Transverse colon (tissue), 4 donors: ENCODE measurements around the gene CSH2. TPM values are rescaled to one million over a fixed set of nuclear protein-coding genes. Genes with fewer than 3 reads are reported as not detected.
"Not testable (repeated sequence)": the region's sequence is repeated elsewhere in the genome, so short reads cannot be mapped to it uniquely, and the experiment has no call there.

Experiments used
- DNase-seq: peaks from one replicate; pipeline ENCODE4 v3.0.0-alpha.2; 2019
- H3K27ac ChIP-seq, 4 donors: fragments of 200-600 bp; sonication (generic); 2 replicates each; pipeline ENCODE4 v1.5.1; 2016 to 2018; ENCODE audit warnings: inconsistent platforms in 4 of 4
- H3K27me3 ChIP-seq: fragments of 200-600 bp; sonication (generic); 2 replicates; pipeline ENCODE4 v1.5.1; 2017; ENCODE audit warnings: inconsistent platforms
- H3K36me3 ChIP-seq, 4 donors: fragments of 200-600 bp; sonication (generic); 2 replicates each; pipeline ENCODE4 v1.5.1; 2017 to 2019; ENCODE audit warnings: inconsistent platforms in 4 of 4
- H3K4me1 ChIP-seq, 4 donors: fragments of 200-600 bp; sonication (generic); 2 replicates each; pipeline ENCODE4 v1.5.1; 2017 to 2020; ENCODE audit warnings: inconsistent platforms in 4 of 4
- H3K4me3 ChIP-seq, 4 donors: fragments of 200-600 bp; sonication (generic); 1 replicate in 1 of 4; 2 replicates in 3 of 4; pipeline versions ENCODE4 v1.5.1 to v1.6.1; 2017 to 2019; ENCODE audit warnings: inconsistent platforms in 4 of 4
- H3K9me3 ChIP-seq, 2 donors: fragments of 200-600 bp; sonication (generic); 2 replicates each; pipeline ENCODE4 v1.5.1; 2017 to 2019; ENCODE audit warnings: inconsistent platforms in 2 of 2
- EP300 ChIP-seq: sonication (generic); formaldehyde crosslinking; IDR thresholded peaks from one replicate; pipeline ENCODE4 v1.6.1; 2017; ENCODE audit warnings: antibody characterized with exemption, low read depth
- POLR2A ChIP-seq: fragments of 450-650 bp; IDR thresholded peaks from one replicate; pipeline ENCODE4 v1.6.1; 2016; ENCODE audit warnings: antibody characterized with exemption, mild to moderate bottlenecking, moderate library complexity
- POLR2AphosphoS5 ChIP-seq, 3 donors: sonication (generic); formaldehyde crosslinking; IDR thresholded peaks; one replicate each; pipeline ENCODE4 v1.6.1; 2016; ENCODE audit warnings: antibody characterized with exemption in 3 of 3
- whole genome bisulfite sequencing, 2 donors: methylation state at CpG; one replicate each; pipeline ENCODE4 v1.1.5; 2018; ENCODE audit warnings: low coverage in 1 of 2; 5-methylcytosine and 5-hydroxymethylcytosine counted together
- in situ Hi-C, 4 donors: fragments of 200-750 bp; cut with MboI; loops; one replicate each; pipeline versions ENCODE4 v1.15.0 to v1.15.1; 2017; ENCODE audit warnings: low sequenced_read_pairs in 3 of 4, low pct_ligation_motif_present in 1 of 4, low pct_unique_long_range_greater_than_20kb in 1 of 4
- intact Hi-C: fragments of 100-400 bp; cut with DNase I; formaldehyde crosslinking; loops from one replicate; pipeline ENCODE4 v1.15.1; 2023; ENCODE audit warnings: low total_unique reads
- total RNA-seq, 4 donors: library from RNA; depleted of rRNA; stranded (reverse); fragments of >200 nt; gene quantifications; one replicate each; pipeline ENCODE4 v1.1.0, GENCODE V29; 2016
- TF ChIP-seq, protein P1 (sequence below), 5 experiments: fragments of 200-600 bp in 3 of 5; fragments of 450-650 bp in 2 of 5; sonication (generic) in 3 of 5; IDR thresholded peaks; 1 replicate in 2 of 5; 2 replicates in 3 of 5; pipeline ENCODE4 v1.5.1; 2016 to 2017; ENCODE audit warnings: antibody characterized with exemption in 5 of 5, inconsistent platforms in 3 of 5, mild to moderate bottlenecking in 2 of 5, moderate library complexity in 1 of 5

The CSH2 gene
- total RNA-seq, 4 donors from 2014 or later: not detected

DNA sequence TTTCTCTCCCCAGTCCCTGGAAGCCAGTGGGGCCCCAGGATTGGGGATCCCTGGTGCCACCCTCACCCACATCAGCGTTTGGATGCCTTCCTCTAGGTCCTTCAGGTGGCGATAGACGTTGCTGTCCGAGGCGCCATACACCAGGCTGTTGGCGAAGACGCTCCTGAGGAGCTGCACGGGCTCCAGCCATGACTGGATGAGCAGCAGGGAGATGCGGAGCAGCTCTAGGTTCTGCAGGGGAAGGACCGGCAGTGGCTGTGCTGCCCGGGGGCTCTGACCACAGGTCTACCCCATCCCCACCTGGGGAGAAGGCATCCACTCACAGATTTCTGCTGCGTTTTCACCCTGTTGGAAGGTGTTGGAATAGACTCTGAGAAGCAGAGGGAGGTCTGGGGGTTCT lies 7.2 kb upstream of the CSH2 start:
- in situ Hi-C loops (no loop called here), intact Hi-C loops (no loop called here)
- 77% methylated on average over 12 of the region's 12 CpGs; no CpG with 5 or more reads in 1 of the 2 donors for WGBS, 2 donors
- Histone ChIP-seq H3K9me3 (no peaks in the 10 kb centered on the region), H3K27ac (no peak overlapping the region), H3K4me1 (no peaks in the 10 kb centered on the region), H3K4me3 (no peak overlapping the region), H3K27me3 (no peaks in the 10 kb centered on the region), H3K36me3 (no peaks in the 10 kb centered on the region)
- no peak for DNase-seq
- TF ChIP-seq POLR2AphosphoS5 (IDR thresholded peaks at IDR 0.05) (no peak), POLR2A (no peak), EP300 (no peak)
- TF ChIP-seq, protein P1, sequence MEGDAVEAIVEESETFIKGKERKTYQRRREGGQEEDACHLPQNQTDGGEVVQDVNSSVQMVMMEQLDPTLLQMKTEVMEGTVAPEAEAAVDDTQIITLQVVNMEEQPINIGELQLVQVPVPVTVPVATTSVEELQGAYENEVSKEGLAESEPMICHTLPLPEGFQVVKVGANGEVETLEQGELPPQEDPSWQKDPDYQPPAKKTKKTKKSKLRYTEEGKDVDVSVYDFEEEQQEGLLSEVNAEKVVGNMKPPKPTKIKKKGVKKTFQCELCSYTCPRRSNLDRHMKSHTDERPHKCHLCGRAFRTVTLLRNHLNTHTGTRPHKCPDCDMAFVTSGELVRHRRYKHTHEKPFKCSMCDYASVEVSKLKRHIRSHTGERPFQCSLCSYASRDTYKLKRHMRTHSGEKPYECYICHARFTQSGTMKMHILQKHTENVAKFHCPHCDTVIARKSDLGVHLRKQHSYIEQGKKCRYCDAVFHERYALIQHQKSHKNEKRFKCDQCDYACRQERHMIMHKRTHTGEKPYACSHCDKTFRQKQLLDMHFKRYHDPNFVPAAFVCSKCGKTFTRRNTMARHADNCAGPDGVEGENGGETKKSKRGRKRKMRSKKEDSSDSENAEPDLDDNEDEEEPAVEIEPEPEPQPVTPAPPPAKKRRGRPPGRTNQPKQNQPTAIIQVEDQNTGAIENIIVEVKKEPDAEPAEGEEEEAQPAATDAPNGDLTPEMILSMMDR (IDR thresholded peaks at IDR 0.05): no peak

DNA sequence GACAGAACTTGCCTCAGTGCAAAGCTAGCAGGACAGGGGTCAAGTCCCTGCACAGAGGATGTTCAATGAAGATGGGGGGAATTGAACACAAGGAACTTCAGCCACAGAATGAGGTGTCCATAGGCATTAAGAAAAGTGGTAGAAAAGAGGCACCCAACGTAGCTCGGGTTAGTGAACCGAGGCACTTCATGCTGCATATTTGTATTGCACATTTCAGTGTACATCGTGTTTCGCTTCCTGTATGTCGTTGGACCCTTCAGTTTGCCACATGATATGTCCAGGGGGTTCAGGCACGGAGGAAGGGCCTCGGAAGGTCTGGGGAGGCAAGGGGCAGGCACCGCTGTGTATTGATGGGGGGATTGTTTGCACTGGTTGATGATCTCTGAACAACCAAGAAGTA lies 4.9 kb upstream of the CSH2 start:
- in situ Hi-C loops, H3K9me3 ChIP-seq, H3K4me3 ChIP-seq, DNase-seq, H3K4me1 ChIP-seq, intact Hi-C loops, H3K27ac ChIP-seq, H3K36me3 ChIP-seq, H3K27me3 ChIP-seq: not testable (repeated sequence)
- WGBS, 2 donors: 77 to 84% methylated on average over 4 to 9 of the region's 9 CpGs

DNA sequence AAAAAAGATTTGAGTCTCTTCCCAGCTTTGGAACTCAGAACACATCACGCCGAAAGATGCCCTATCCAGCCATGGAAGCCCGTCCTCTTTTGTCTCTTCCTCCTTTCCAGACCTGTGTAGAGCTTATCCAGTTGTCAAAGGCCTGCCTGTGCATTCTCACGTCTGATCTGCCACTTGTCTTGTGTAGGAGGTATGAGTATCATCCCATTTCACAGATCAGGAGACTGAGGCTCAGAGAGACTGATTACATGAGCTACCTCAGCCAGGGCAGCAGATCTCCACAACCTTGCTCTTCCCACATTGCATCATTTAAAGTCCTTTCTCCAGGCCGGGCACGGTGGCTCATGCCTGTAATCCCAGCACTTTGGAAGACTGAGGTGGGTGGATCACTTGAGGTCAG lies 1.2 kb upstream of the CSH2 start:
- H3K27ac ChIP-seq, H3K4me3 ChIP-seq, H3K36me3 ChIP-seq, intact Hi-C loops, H3K9me3 ChIP-seq, in situ Hi-C loops, H3K4me1 ChIP-seq, DNase-seq, H3K27me3 ChIP-seq: not testable (repeated sequence)
- WGBS, 2 donors: 72 to 100% methylated on average over 3 to 6 of the region's 6 CpGs

DNA sequence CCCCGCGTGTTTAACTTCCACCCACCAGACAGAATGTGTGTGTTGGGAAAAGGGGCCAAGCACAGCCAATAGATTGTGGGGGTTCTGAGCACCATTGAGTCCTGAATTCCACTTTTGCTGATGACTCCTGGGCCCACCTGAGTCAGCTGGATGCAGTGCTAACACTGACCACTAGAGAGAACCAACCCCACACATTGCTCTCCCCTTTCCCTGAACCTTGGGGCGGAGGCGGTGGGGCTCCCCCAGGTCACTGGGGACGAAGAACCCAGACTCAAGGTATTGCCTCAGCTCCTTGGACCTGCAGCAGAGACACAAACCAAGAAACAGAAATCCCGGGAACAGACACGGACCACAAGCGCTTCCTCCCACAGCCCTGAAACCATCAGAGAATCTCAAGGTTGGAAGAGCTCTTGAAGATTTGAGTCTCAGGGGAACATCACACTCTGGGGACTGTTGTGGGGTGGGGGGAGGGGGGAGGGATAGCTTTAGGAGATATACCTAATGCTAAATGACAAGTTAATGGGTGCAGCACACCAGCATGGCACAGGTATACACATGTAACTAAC lies 667 bp upstream of the CSH2 start:
- H3K9me3 ChIP-seq, H3K27ac ChIP-seq, H3K27me3 ChIP-seq, DNase-seq, in situ Hi-C loops, H3K36me3 ChIP-seq, H3K4me3 ChIP-seq, H3K4me1 ChIP-seq, intact Hi-C loops: not testable (repeated sequence)
- 68% methylated on average over 4 of the region's 8 CpGs; no CpG with 5 or more reads in 1 of the 2 donors for WGBS, 2 donors

DNA sequence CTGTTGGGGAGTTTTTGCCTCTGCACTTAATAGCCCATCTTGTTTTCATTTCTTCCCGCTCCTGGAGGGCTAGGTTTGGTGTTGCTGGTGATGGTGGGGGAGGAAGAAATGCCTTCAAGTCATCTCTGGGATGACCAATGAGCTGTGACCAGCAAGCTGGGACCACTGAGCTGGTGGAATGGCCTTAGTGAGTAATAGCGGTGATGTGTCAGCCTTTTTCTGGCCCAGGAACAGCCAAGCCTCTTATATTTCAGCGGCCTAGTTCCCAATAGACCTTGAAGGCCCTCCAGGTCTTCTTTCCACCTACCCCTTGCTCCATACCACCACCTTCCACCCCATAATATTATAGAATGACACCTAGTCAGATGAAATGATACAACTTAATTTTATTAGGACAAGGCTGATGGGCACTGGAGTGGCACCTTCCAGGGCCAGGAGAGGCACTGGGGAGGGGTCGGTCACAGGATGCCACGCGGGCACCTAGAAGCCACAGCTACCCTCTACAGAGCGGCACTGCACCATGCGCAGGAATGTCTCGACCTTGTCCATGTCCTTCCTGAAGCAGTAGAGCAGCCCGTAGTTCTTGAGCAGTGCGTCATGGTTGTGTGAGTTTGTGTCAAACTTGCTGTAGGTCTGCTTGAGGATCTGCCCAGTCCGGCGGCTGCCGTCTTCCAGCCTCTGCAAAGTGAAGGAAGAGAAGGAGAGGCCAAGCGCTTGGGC lies 1.7 kb downstream of the CSH2 start:
- H3K4me3 ChIP-seq, in situ Hi-C loops, intact Hi-C loops, H3K27ac ChIP-seq, DNase-seq, H3K36me3 ChIP-seq, H3K4me1 ChIP-seq, H3K9me3 ChIP-seq, H3K27me3 ChIP-seq: not testable (repeated sequence)
- WGBS, 2 donors: 92% methylated on average over 15 of the region's 15 CpGs; no CpG with 5 or more reads in 1 of the 2 donors

DNA sequence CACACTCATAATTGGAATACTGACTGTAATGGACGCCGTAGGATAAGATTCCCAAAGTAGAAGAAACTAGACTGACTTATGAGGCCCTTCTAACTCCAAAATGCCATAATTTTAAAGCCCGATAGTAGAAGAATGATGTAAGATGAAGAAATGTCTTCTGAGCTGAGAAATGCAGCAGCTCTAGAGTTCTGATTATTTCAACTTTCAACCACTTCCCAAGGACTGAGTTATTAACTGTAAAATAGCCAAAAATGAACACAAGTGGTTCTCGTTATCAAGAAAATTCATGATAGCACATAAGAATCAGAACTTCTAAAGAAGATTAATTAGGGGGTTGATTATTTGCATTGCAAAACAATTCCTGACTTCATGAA lies 3.2 kb downstream of the CSH2 start:
- DNase-seq, H3K27me3 ChIP-seq, H3K27ac ChIP-seq, intact Hi-C loops, H3K36me3 ChIP-seq, H3K4me3 ChIP-seq, in situ Hi-C loops, H3K4me1 ChIP-seq, H3K9me3 ChIP-seq: not testable (repeated sequence)
- WGBS, 2 donors: 68 to 88% methylated on average over 4 of the region's 4 CpGs

DNA sequence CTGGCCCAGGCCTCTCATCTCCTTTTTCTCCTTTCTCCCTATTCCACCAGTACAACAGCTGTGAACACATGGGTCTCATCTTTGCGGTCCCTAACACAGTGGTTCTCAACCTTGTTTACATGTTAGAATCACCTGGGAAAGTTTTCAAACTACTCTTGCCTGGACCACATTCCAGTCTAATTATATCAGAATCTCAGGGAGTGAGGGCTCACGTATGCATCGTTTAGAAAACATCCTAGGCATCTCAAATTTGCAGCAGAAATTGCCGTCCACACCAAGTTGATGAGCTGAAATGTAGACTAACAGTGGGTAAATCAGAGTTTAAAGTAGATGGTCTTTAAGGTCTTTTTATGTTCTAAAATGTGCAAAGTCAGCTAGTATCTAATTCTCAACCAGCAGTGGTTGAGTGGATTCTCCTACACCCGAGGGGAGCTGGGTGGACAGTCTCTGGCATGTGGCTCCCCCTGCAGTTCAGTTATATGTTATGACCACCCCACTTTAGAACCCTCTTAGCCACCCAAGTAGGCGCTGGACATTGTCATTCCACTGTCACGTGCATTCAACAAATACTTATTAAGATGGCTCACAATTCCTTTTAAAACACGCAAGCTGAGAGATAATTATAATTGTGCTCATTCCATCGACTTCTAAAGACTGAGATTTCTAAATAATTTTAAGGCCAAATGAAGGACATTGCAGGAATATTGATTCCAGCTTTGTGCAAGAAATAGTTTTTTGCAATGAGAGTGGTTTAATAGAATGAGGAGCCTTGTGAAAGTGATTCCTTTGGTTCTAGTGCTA lies 3.8 kb downstream of the CSH2 start:
- in situ Hi-C loops, H3K4me1 ChIP-seq, H3K9me3 ChIP-seq, H3K27me3 ChIP-seq, DNase-seq, intact Hi-C loops, H3K27ac ChIP-seq, H3K4me3 ChIP-seq, H3K36me3 ChIP-seq: not testable (repeated sequence)
- WGBS, 2 donors: 55 to 58% methylated on average over 7 to 9 of the region's 9 CpGs

DNA sequence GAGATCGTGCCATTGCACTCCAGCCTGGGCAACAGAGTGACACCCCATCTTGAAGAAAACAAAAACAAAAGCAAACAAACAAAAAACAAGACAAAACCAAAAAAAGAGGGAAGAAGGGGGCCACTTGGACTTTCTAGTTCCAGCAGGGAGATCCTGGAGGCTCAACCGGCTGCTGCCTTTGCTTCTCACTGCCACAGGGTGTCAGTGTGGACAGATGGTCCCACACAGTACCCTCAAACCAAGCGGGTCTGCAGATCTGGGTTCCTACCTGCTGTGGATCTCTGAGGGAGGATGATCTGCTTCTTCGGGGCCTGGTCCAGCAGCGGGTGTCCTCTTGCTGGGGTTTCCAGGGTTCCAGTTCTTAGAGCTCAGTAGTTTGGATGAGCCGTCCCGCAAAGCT lies 6.9 kb downstream of the CSH2 start:
- 51 to 60% methylated on average over 1 to 3 of the region's 7 CpGs for WGBS, 2 donors
- not testable (repeated sequence) for H3K27me3 ChIP-seq, H3K27ac ChIP-seq

More for the DNA sequence above, 6.9 kb downstream of the CSH2 start:
- H3K36me3 ChIP-seq, H3K4me1 ChIP-seq, H3K4me3 ChIP-seq, in situ Hi-C loops, H3K9me3 ChIP-seq, intact Hi-C loops, DNase-seq: not testable (repeated sequence)
